SK-N-SH (cell line): ENCODE results near the gene NUDT14. TPM values are rescaled to one million over a fixed set of nuclear protein-coding genes. Genes with fewer than 3 reads are reported as not detected.

Experiments used
- CTCF ChIA-PET: fragments of 300-600, 350-600 bp; formaldehyde crosslinking; extraction: SDS; loops from one replicate; lab custom pipeline; 2021; lab: Yijun Ruan, JAX
- POLR2A ChIA-PET: fragments of 350-600 bp; sonication (Branson Sonifier 250); formaldehyde crosslinking; extraction: SDS; loops from one replicate; lab custom pipeline; 2020; ENCODE audit warnings: antibody characterized with exemption, inconsistent platforms; lab: Yijun Ruan, JAX
- DNase-seq: peaks from one replicate; pipeline ENCODE4 v3.0.0; 2012
- H2AFZ ChIP-seq: fragments of 200-600 bp; sonication (generic); 2 replicates; pipeline ENCODE4 v1.8.1; 2016; ENCODE audit warnings: antibody characterized with exemption, mild to moderate bottlenecking, low read depth
- H3F3A ChIP-seq: fragments of 200-600 bp; sonication (generic); replicated peaks from 2 replicates; pipeline ENCODE3; 2016; ENCODE audit warnings: antibody characterized with exemption, mild to moderate bottlenecking; ENCODE audit not compliant: insufficient read depth
- H3K27ac ChIP-seq, 2 experiments: fragments of 200-500 bp in 1 of 2; fragments of 200-600 bp in 1 of 2; sonication (Bioruptor generic) in 1 of 2; sonication (generic), shearing (Covaris generic) in 1 of 2; 2 replicates each; pipeline versions ENCODE4 v1.5.1 to v1.6.1; 2014 to 2016; ENCODE audit warnings: low read depth in 2 of 2, inconsistent platforms in 1 of 2, low read length in 1 of 2, mild to moderate bottlenecking in 1 of 2, mixed read lengths in 1 of 2
- H3K27me3 ChIP-seq: fragments of 200-600 bp; sonication (generic), shearing (Covaris generic); 2 replicates; pipeline ENCODE4 v1.6.1; 2016; ENCODE audit warnings: mixed run types; ENCODE audit not compliant: insufficient read depth
- H3K36me3 ChIP-seq, 2 experiments: fragments of 200-500 bp in 1 of 2; fragments of 200-600 bp in 1 of 2; sonication (Bioruptor generic) in 1 of 2; sonication (generic) in 1 of 2; replicated peaks in 1 of 2; 2 replicates each; pipeline versions ENCODE3 to v1.5.1; 2014 to 2016; ENCODE audit warnings: low read length in 1 of 2, mild to moderate bottlenecking in 1 of 2; ENCODE audit not compliant: insufficient read depth in 2 of 2, control insufficient read depth in 1 of 2
- H3K4me1 ChIP-seq, 2 experiments: fragments of 200-500 bp in 1 of 2; fragments of 200-600 bp in 1 of 2; sonication (Bioruptor generic) in 1 of 2; sonication (generic), shearing (Covaris generic) in 1 of 2; 2 replicates each; pipeline versions ENCODE4 v1.5.1 to v1.6.1; 2014 to 2016; ENCODE audit warnings: low read depth in 1 of 2, low read length in 1 of 2, mixed run types in 1 of 2; ENCODE audit not compliant: insufficient read depth in 2 of 2, control insufficient read depth in 1 of 2
- H3K4me2 ChIP-seq: fragments of 200-600 bp; sonication (generic), shearing (Covaris generic); 2 replicates; pipeline ENCODE4 v1.6.1; 2017; ENCODE audit warnings: mixed run types
- H3K4me3 ChIP-seq, 2 experiments: fragments of 200-500 bp in 1 of 2; fragments of 200-600 bp in 1 of 2; sonication (Bioruptor generic) in 1 of 2; sonication (generic), shearing (Covaris generic) in 1 of 2; 2 replicates each; pipeline versions ENCODE4 v1.5.1 to v1.8.1; 2014 to 2016; ENCODE audit warnings: low read depth in 2 of 2, inconsistent platforms in 1 of 2, low read length in 1 of 2, mild to moderate bottlenecking in 1 of 2, mixed read lengths in 1 of 2, moderate library complexity in 1 of 2
- H3K79me2 ChIP-seq: fragments of 200-600 bp; sonication (generic); 2 replicates; pipeline ENCODE4 v1.8.1; 2017; ENCODE audit warnings: mild to moderate bottlenecking; ENCODE audit not compliant: insufficient read depth
- H3K9ac ChIP-seq: fragments of 200-600 bp; sonication (generic); 2 replicates; pipeline ENCODE4 v1.6.1; 2017; ENCODE audit warnings: mixed run types
- H3K9me2 ChIP-seq: fragments of 200-600 bp; sonication (generic); 2 replicates; pipeline ENCODE4 v1.6.1; 2017; ENCODE audit warnings: mixed run types
- H3K9me3 ChIP-seq: fragments of 200-600 bp; sonication (generic); 2 replicates; pipeline ENCODE4 v1.6.1; 2017; ENCODE audit warnings: mixed run types, mild to moderate bottlenecking, moderate library complexity
- H4K20me1 ChIP-seq: fragments of 200-600 bp; sonication (generic); 2 replicates; pipeline ENCODE4 v1.6.1; 2017; ENCODE audit warnings: mild to moderate bottlenecking, mixed run types; ENCODE audit not compliant: insufficient read depth
- CHD2 ChIP-seq: fragments of 150-350 bp; IDR thresholded peaks from 2 replicates; pipeline ENCODE4 v1.6.1; 2018; ENCODE audit warnings: low read length; ENCODE audit not compliant: partially characterized antibody
- EP300 ChIP-seq, 2 experiments: IDR thresholded peaks; 2 replicates each; pipeline versions ENCODE4 v1.4.0 to v1.6.1; 2012; ENCODE audit warnings: borderline replicate concordance in 1 of 2, low read depth in 1 of 2, low read length in 1 of 2
- FOSL2 ChIP-seq: IDR thresholded peaks from 2 replicates; pipeline ENCODE4 v1.4.0; 2012; ENCODE audit warnings: low read depth, mild to moderate bottlenecking, moderate library complexity, borderline replicate concordance
- FOXJ3 ChIP-seq: sonication (generic); formaldehyde crosslinking; IDR thresholded peaks from 2 replicates; pipeline ENCODE4 v1.5.1; 2020; ENCODE audit warnings: mild to moderate bottlenecking, missing genetic modification reagents
- FOXM1 ChIP-seq: IDR thresholded peaks from 2 replicates; pipeline ENCODE4 v1.4.0; 2012; ENCODE audit warnings: low read depth, mild to moderate bottlenecking
- GATA2 ChIP-seq: sonication (generic); formaldehyde crosslinking; IDR thresholded peaks from 2 replicates; pipeline ENCODE4 v1.5.0; 2020; ENCODE audit warnings: mild to moderate bottlenecking, missing genetic modification reagents
- JUND ChIP-seq: IDR thresholded peaks from 2 replicates; pipeline ENCODE4 v1.4.0; 2012
- MEF2A ChIP-seq: IDR thresholded peaks from 2 replicates; pipeline ENCODE4 v1.4.0; 2012; ENCODE audit warnings: low read depth, borderline replicate concordance
- MXI1 ChIP-seq: IDR thresholded peaks from 2 replicates; pipeline ENCODE4 v1.6.1; 2012; ENCODE audit warnings: mild to moderate bottlenecking, low read depth, low read length, improper control_type of control experiment
- NFIC ChIP-seq: IDR thresholded peaks from 2 replicates; pipeline ENCODE4 v1.4.0; 2012; ENCODE audit warnings: borderline replicate concordance
- NRF1 ChIP-seq: IDR thresholded peaks from 2 replicates; pipeline ENCODE4 v1.6.1; 2012; ENCODE audit warnings: low read depth, mild to moderate bottlenecking, low read length
- POLR2AphosphoS5 ChIP-seq: IDR thresholded peaks from 2 replicates; pipeline ENCODE4 v1.6.1; 2012; ENCODE audit warnings: low read depth, low read length
- RAD21 ChIP-seq: IDR thresholded peaks from 2 replicates; pipeline ENCODE4 v1.6.1; 2012; ENCODE audit warnings: mild to moderate bottlenecking, low read length
- RFX5 ChIP-seq: IDR thresholded peaks from 2 replicates; pipeline ENCODE4 v1.6.1; 2012; ENCODE audit warnings: mild to moderate bottlenecking, improper control_type of control experiment, low read length
- TAF1 ChIP-seq: IDR thresholded peaks from 2 replicates; pipeline ENCODE4 v1.6.1; 2012; ENCODE audit warnings: low read depth, mild to moderate bottlenecking, low read length, moderate library complexity, borderline replicate concordance
- TEAD4 ChIP-seq: IDR thresholded peaks from 2 replicates; pipeline ENCODE4 v1.4.0; 2012; ENCODE audit warnings: mild to moderate bottlenecking, borderline replicate concordance; ENCODE audit not compliant: insufficient read depth
- WGBS: methylation state at CpG from one replicate; pipeline ENCODE4 v1.1.6; 2017; ENCODE audit warnings: low lambda C conversion rate; 5-methylcytosine and 5-hydroxymethylcytosine counted together
- polyA plus RNA-seq, 3 experiments: library from polyadenylated mRNA; depleted of rRNA; stranded (reverse); fragments of >200 nt; gene quantifications; 2 replicates each; pipeline ENCODE4 v1.2.3, GENCODE V29; 2012
- TF ChIP-seq, protein P1 (sequence below): IDR thresholded peaks from 2 replicates; pipeline ENCODE4 v1.4.0; 2012; ENCODE audit warnings: low read depth, borderline replicate concordance
- TF ChIP-seq, protein P2 (sequence below): IDR thresholded peaks from 2 replicates; pipeline ENCODE4 v1.4.0; 2012; ENCODE audit warnings: low read depth, borderline replicate concordance

Gene NUDT14
- polyA plus RNA-seq, 1 of the 3 experiments (the other 2 are of a cell fraction) = 18.4 TPM

DNA sequence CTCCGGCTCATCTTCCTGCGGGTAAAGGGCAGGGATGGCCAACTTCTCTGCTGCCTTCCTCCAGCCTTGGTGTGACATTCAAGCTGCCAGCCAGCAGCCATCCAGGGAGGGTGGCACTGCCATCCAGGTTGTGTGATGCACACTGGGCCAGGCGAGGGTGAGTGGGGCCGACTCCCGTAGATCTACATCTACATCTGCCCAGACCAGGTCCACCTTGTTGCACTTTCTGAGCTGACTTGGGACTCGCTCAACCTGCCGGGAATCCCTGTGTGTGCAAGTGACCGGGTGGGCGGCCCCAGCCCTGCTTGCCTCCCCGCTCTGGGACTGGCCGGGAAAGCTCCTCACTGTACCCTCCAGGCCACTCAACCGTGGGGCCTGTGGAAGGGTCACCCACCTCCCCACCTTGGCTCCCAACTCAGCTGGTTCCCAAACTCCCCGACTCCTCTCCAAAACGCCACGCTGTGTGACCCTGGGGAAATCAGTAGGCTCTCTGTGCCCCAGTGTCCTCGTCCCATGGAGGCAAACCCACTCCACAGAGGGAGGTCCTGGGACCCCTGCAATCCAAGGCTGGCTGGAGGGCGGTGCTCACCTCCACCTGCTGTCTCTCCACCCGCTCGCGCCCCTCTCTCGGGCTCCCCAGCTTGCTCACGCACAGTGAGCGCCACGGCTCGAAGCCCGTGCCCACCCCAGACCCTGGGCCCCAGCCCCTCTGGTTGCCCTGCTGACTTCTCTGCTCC is 27.2 kb downstream of the NUDT14 start:
- Histone ChIP-seq H3K4me1 (no peaks in the 10 kb centered on the region), H3K4me3 (no peak overlapping the region), H3K79me2 (no peaks in the 10 kb centered on the region), H2AFZ (no peak overlapping the region), H3K9me3 (no peaks in the 10 kb centered on the region), H3F3A (no peaks in the 10 kb centered on the region), H3K36me3 (no peaks in the 10 kb centered on the region), H3K9ac (no peak overlapping the region), H3K4me2 (no peak overlapping the region), H4K20me1 (no peaks in the 10 kb centered on the region), H3K27me3 (no peaks in the 10 kb centered on the region), H3K9me2 (no peaks in the 10 kb centered on the region), H3K27ac (no peak overlapping the region)
- DNase-seq = no peak
- CTCF ChIA-PET = interaction anchor here (0.6 to 1.8 kb wide), 4 partner anchors 14 to 327 kb away, joined by 3 to 7 read pairs (median 3); partner anchors contain the start of gene JAG2
- 88% methylated on average over 10 of the region's 26 CpGs for WGBS
- TF ChIP-seq FOSL2 = no peak
- no peak for TF ChIP-seq RAD21
- TF ChIP-seq POLR2AphosphoS5 = no peak
- no peak for TF ChIP-seq MEF2A
- TF ChIP-seq NRF1 = no peak
- no peak for TF ChIP-seq JUND
- no peak for TF ChIP-seq MXI1
- TF ChIP-seq GATA2 = no peak
- no peak for TF ChIP-seq TEAD4
- TF ChIP-seq TAF1 = no peak
- TF ChIP-seq FOXJ3 (CRISPR knock-in tag) = no peak
- TF ChIP-seq RFX5 = no peak
- TF ChIP-seq CHD2 = no peak
- no peak for TF ChIP-seq NFIC
- TF ChIP-seq, protein P1, sequence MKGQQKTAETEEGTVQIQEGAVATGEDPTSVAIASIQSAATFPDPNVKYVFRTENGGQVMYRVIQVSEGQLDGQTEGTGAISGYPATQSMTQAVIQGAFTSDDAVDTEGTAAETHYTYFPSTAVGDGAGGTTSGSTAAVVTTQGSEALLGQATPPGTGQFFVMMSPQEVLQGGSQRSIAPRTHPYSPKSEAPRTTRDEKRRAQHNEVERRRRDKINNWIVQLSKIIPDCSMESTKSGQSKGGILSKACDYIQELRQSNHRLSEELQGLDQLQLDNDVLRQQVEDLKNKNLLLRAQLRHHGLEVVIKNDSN = no peak
- TF ChIP-seq EP300 (IDR thresholded peaks at IDR 0.05; ENCODE audit: borderline replicate concordance in 1 of 2, low read depth in 1 of 2, low read length in 1 of 2) = no peak
- no peak for TF ChIP-seq FOXM1
- TF ChIP-seq, protein P2, sequence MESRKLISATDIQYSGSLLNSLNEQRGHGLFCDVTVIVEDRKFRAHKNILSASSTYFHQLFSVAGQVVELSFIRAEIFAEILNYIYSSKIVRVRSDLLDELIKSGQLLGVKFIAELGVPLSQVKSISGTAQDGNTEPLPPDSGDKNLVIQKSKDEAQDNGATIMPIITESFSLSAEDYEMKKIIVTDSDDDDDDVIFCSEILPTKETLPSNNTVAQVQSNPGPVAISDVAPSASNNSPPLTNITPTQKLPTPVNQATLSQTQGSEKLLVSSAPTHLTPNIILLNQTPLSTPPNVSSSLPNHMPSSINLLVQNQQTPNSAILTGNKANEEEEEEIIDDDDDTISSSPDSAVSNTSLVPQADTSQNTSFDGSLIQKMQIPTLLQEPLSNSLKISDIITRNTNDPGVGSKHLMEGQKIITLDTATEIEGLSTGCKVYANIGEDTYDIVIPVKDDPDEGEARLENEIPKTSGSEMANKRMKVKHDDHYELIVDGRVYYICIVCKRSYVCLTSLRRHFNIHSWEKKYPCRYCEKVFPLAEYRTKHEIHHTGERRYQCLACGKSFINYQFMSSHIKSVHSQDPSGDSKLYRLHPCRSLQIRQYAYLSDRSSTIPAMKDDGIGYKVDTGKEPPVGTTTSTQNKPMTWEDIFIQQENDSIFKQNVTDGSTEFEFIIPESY = no peak
- POLR2A ChIA-PET = no interaction called here
